ENCODE data around the gene SCN5A. TPM values are rescaled to one million over a fixed set of nuclear protein-coding genes. Genes with fewer than 3 reads are reported as not detected.

The SCN5A gene
- total RNA-seq, 1 experiment from 2014 or later, result 0.69 TPM

DNA sequence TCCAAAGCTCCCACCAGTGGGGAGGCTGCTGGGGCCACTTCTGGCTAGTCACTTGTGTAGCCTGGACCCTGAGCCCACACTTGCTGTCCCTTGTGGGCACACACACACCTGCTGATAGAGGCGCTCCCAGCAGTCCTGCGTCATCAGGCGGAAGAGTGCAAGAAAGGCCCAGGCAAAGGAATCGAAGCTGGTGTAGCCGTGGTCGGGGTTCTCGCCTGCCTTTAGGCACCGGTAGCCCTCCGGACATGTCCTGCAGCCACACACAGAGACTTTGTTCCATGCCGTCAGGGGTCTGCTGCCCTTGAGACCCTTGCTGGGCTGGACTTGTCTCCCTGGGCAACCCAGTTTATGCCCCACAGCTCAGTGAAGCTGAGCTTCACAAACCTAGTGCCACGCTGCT is 42.9 kb downstream of the SCN5A start:
- CTCF ChIA-PET, result no interaction called here
- in situ Hi-C loops (cut with HindIII; ENCODE audit: low pct_unique_long_range_greater_than_20kb, low sequenced_read_pairs), result no loop called here

DNA sequence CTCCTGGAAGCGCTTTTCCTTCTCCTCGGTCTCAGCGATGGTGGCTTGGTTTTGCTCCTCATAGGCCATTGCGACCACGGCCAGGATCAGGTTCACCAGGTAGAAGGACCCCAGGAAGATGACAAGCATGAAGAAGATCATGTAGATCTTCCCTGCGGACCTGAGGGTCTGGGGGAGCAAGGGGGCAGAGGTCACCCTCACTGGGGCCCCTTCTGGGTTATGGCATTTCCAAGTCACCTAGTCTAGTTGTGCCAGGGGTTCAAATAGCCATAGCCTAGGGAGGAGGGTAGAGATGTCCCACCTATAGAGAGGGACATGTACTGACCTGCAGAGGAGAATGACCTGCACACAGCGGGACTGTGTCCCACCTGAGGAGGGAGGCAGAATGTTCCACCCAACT is 43.5 kb downstream of the SCN5A start:
- no peak for TF ChIP-seq SIN3A (IDR thresholded peaks at IDR 0.05; ENCODE audit: borderline replicate concordance, insufficient read depth, low read depth, low read length)
- TF ChIP-seq REST (IDR thresholded peaks at IDR 0.05; ENCODE audit: insufficient read depth in 1 of 2, low read depth in 2 of 2, low read length in 1 of 2), result no peak
- TF ChIP-seq POLR2AphosphoS5 (IDR thresholded peaks at IDR 0.05; ENCODE audit: low read depth, low read length), result no peak
- no peak for TF ChIP-seq TCF7L2 (IDR thresholded peaks at IDR 0.05; ENCODE audit: low read depth, low read length)
- no peak for TF ChIP-seq CTCF (IDR thresholded peaks at IDR 0.05)
- ChIA-PET CTCF (no interaction called here), POLR2A (no interaction called here)
- Histone ChIP-seq H3K27ac (ENCODE audit: low read length) (no peak overlapping the region), H3K4me3 (ENCODE audit: low read depth in 2 of 2, low read length in 2 of 2) (no peak overlapping the region), H3K4me1 (ENCODE audit: control insufficient read depth, insufficient read depth, low read length) (no peaks in the 10 kb centered on the region), H3K9me3 (ENCODE audit: control insufficient read depth, insufficient read depth, low read depth, low read length) (no peaks in the 10 kb centered on the region), H3K36me3 (ENCODE audit: control insufficient read depth, insufficient read depth, low read length) (no peaks in the 10 kb centered on the region), H3K27me3 (ENCODE audit: control insufficient read depth, insufficient read depth, low read length) (no peaks in the 10 kb centered on the region)
- BruUV-seq (replicated peaks), result no TSS peak
- intact Hi-C loops (cut with micrococcal nuclease; ENCODE audit: unreplicated experiment), result no loop called here
- ATAC-seq (no peak), DNase-seq (ENCODE audit: low read depth, low spot score) (no peak)
- in situ Hi-C loops (cut with HindIII; ENCODE audit: low pct_unique_long_range_greater_than_20kb, low sequenced_read_pairs), result no loop called here

More for the DNA sequence above, 42.9 kb downstream of the SCN5A start:
- H3K4me3 ChIP-seq (ENCODE audit: low read depth in 2 of 2, low read length in 2 of 2), result no peak overlapping the region
- TF ChIP-seq CTCF (IDR thresholded peaks at IDR 0.05) (no peak), TCF7L2 (IDR thresholded peaks at IDR 0.05; ENCODE audit: low read depth, low read length) (no peak), SIN3A (IDR thresholded peaks at IDR 0.05; ENCODE audit: borderline replicate concordance, insufficient read depth, low read depth, low read length) (no peak), POLR2AphosphoS5 (IDR thresholded peaks at IDR 0.05; ENCODE audit: low read depth, low read length) (no peak), REST (IDR thresholded peaks at IDR 0.05; ENCODE audit: insufficient read depth in 1 of 2, low read depth in 2 of 2, low read length in 1 of 2) (no peak)
- H3K27me3 ChIP-seq (ENCODE audit: control insufficient read depth, insufficient read depth, low read length), result no peaks in the 10 kb centered on the region
- H3K36me3 ChIP-seq (ENCODE audit: control insufficient read depth, insufficient read depth, low read length), result no peaks in the 10 kb centered on the region
- no TSS peak for BruUV-seq (replicated peaks)
- no peaks in the 10 kb centered on the region for H3K9me3 ChIP-seq (ENCODE audit: control insufficient read depth, insufficient read depth, low read depth, low read length)
- no peak for ATAC-seq
- DNase-seq (ENCODE audit: low read depth, low spot score), result no peak
- H3K27ac ChIP-seq (ENCODE audit: low read length), result no peak overlapping the region
- POLR2A ChIA-PET, result no interaction called here
- H3K4me1 ChIP-seq (ENCODE audit: control insufficient read depth, insufficient read depth, low read length), result no peaks in the 10 kb centered on the region
- intact Hi-C loops (cut with micrococcal nuclease; ENCODE audit: unreplicated experiment), result no loop called here

Data from Panc1 (cell line).